IMR-90 (cell line): ENCODE data around the gene ARF5. TPM values are rescaled to one million over a fixed set of nuclear protein-coding genes. Genes with fewer than 3 reads are reported as not detected.

Experiments used
- ATAC-seq: fragments of 200-7000 bp; cut with Tn5 transposase; 2 replicates; pipeline ENCODE4 v1.9.1; 2020; ENCODE audit warnings: low read depth, mild to moderate bottlenecking, moderate library complexity
- BruUV-seq: library from RNA; stranded (reverse); fragments of 400-500 nt; replicated peaks from 2 replicates; lab custom pipeline; 2021; lab: Mats Ljungman, UMichigan
- CTCF ChIA-PET: fragments of 300-600 bp; formaldehyde crosslinking; extraction: SDS; loops from one replicate; lab custom pipeline; 2021; ENCODE audit warnings: antibody characterized with exemption; lab: Yijun Ruan, JAX
- POLR2A ChIA-PET: fragments of 300-600 bp; sonication (Branson Sonifier 250); formaldehyde crosslinking; loops from one replicate; lab custom pipeline; 2022; ENCODE audit warnings: antibody characterized with exemption; ENCODE audit not compliant: unreplicated experiment; lab: Charles Lee
- DNase-seq: peaks from one replicate; pipeline ENCODE4 v3.0.0; 2013
- H2AFZ ChIP-seq: replicated peaks from 2 replicates; pipeline ENCODE3; 2013; ENCODE audit warnings: low read length, mild to moderate bottlenecking; ENCODE audit not compliant: poor library complexity
- H2AK5ac ChIP-seq: 2 replicates; pipeline ENCODE4 v1.6.1; 2013; ENCODE audit warnings: low read depth, low read length, inconsistent platforms
- H2AK9ac ChIP-seq: replicated peaks from 2 replicates; pipeline ENCODE3; 2013; ENCODE audit warnings: mild to moderate bottlenecking, low read depth, low read length, moderate library complexity; ENCODE audit not compliant: poor library complexity
- H2BK120ac ChIP-seq: 2 replicates; pipeline ENCODE4 v1.6.1; 2013; ENCODE audit warnings: low read depth, low read length, inconsistent platforms
- H2BK15ac ChIP-seq: 3 replicates; pipeline ENCODE4 v1.6.1; 2013; ENCODE audit warnings: low read depth, low read length, inconsistent platforms
- H2BK20ac ChIP-seq: 2 replicates; pipeline ENCODE4 v1.6.1; 2013; ENCODE audit warnings: low read depth, mild to moderate bottlenecking, inconsistent platforms, low read length, moderate library complexity
- H2BK5ac ChIP-seq: 2 replicates; pipeline ENCODE4 v1.6.1; 2013; ENCODE audit warnings: mild to moderate bottlenecking, low read depth, low read length, inconsistent platforms; ENCODE audit not compliant: poor library complexity, severe bottlenecking
- H3K14ac ChIP-seq: replicated peaks from 2 replicates; pipeline ENCODE4 v1.6.1; 2013; ENCODE audit warnings: low read depth, low read length, inconsistent platforms
- H3K18ac ChIP-seq: 2 replicates; pipeline ENCODE4 v1.6.1; 2013; ENCODE audit warnings: low read depth, low read length, control low read depth
- H3K23ac ChIP-seq: 2 replicates; pipeline ENCODE4 v1.6.1; 2013; ENCODE audit warnings: low read depth, low read length, inconsistent platforms
- H3K27ac ChIP-seq: 2 replicates; pipeline ENCODE4 v1.5.1; 2013; ENCODE audit warnings: mild to moderate bottlenecking, control low read depth, low read length; ENCODE audit not compliant: insufficient read depth
- H3K27me3 ChIP-seq: 2 replicates; pipeline ENCODE4 v1.6.1; 2013; ENCODE audit warnings: low read length; ENCODE audit not compliant: control insufficient read depth, insufficient read depth
- H3K36me3 ChIP-seq: 2 replicates; pipeline ENCODE4 v1.6.1; 2013; ENCODE audit warnings: low read length, mixed read lengths; ENCODE audit not compliant: control insufficient read depth, insufficient read depth
- H3K4ac ChIP-seq: 2 replicates; pipeline ENCODE4 v1.6.1; 2013; ENCODE audit warnings: low read depth, low read length, inconsistent platforms
- H3K4me1 ChIP-seq: 2 replicates; pipeline ENCODE4 v1.6.1; 2013; ENCODE audit warnings: low read length, mixed read lengths; ENCODE audit not compliant: control insufficient read depth, insufficient read depth
- H3K4me2 ChIP-seq: 2 replicates; pipeline ENCODE4 v1.6.1; 2013; ENCODE audit warnings: low read depth, mild to moderate bottlenecking, control low read depth, low read length, moderate library complexity
- H3K4me3 ChIP-seq: 2 replicates; pipeline ENCODE4 v1.5.1; 2013; ENCODE audit warnings: low read depth, mild to moderate bottlenecking, control low read depth, low read length, moderate library complexity; ENCODE audit not compliant: insufficient read depth
- H3K56ac ChIP-seq: 2 replicates; pipeline ENCODE4 v1.6.1; 2013; ENCODE audit warnings: low read length, inconsistent platforms; ENCODE audit not compliant: insufficient read depth; ENCODE audit errors: extremely low read depth
- H3K79me1 ChIP-seq, 2 experiments: 2 replicates each; pipeline ENCODE4 v1.6.1; 2013; ENCODE audit warnings: low read length in 2 of 2, inconsistent platforms in 1 of 2, low read depth in 1 of 2
- H3K9ac ChIP-seq: 2 replicates; pipeline ENCODE4 v1.6.1; 2013; ENCODE audit warnings: low read depth, low read length, control low read depth
- H3K9me1 ChIP-seq: 2 replicates; pipeline ENCODE4 v1.6.1; 2013; ENCODE audit warnings: low read length, inconsistent platforms; ENCODE audit not compliant: insufficient read depth
- H3K9me3 ChIP-seq: 2 replicates; pipeline ENCODE4 v1.6.1; 2013; ENCODE audit warnings: low read length; ENCODE audit not compliant: control insufficient read depth, insufficient read depth
- H4K20me1 ChIP-seq: 2 replicates; pipeline ENCODE4 v1.6.1; 2013; ENCODE audit warnings: low read length, inconsistent platforms; ENCODE audit not compliant: insufficient read depth
- H4K5ac ChIP-seq: 2 replicates; pipeline ENCODE4 v1.6.1; 2013; ENCODE audit warnings: mild to moderate bottlenecking, low read depth, low read length, control low read depth
- H4K8ac ChIP-seq, 2 experiments: 2 replicates each; pipeline ENCODE4 v1.6.1; 2013; ENCODE audit warnings: low read depth in 2 of 2, low read length in 2 of 2, control low read depth in 1 of 2, inconsistent platforms in 1 of 2
- H4K91ac ChIP-seq: 2 replicates; pipeline ENCODE4 v1.6.1; 2013; ENCODE audit warnings: low read depth, low read length, inconsistent platforms; ENCODE audit not compliant: insufficient read depth
- BHLHE40 ChIP-seq: fragments of 150-350 bp; IDR thresholded peaks from 2 replicates; pipeline ENCODE4 v1.6.1; 2016; ENCODE audit warnings: mild to moderate bottlenecking, low read depth, low read length
- MAFK ChIP-seq: IDR thresholded peaks from 2 replicates; pipeline ENCODE4 v1.6.1; 2012; ENCODE audit warnings: low read depth, low read length, improper control_type of control experiment
- MAZ ChIP-seq: IDR thresholded peaks from 2 replicates; pipeline ENCODE4 v1.6.1; 2012; ENCODE audit warnings: low read depth, mild to moderate bottlenecking, low read length, improper control_type of control experiment, moderate library complexity, borderline replicate concordance
- MXI1 ChIP-seq: IDR thresholded peaks from 2 replicates; pipeline ENCODE4 v1.6.1; 2012; ENCODE audit warnings: low read depth, mild to moderate bottlenecking, low read length, moderate library complexity, borderline replicate concordance
- NFE2L2 ChIP-seq: fragments of 150-350 bp; IDR thresholded peaks from 2 replicates; pipeline ENCODE4 v1.6.1; 2016; ENCODE audit warnings: low read depth, mild to moderate bottlenecking, low read length
- POLR2A ChIP-seq: IDR thresholded peaks from 2 replicates; pipeline ENCODE4 v1.6.1; 2012; ENCODE audit warnings: mild to moderate bottlenecking, low read depth, low read length
- RAD21 ChIP-seq: IDR thresholded peaks from 2 replicates; pipeline ENCODE4 v1.6.1; 2012; ENCODE audit warnings: low read length, improper control_type of control experiment
- RCOR1 ChIP-seq: IDR thresholded peaks from 2 replicates; pipeline ENCODE4 v1.6.1; 2012; ENCODE audit warnings: mild to moderate bottlenecking, low read length, improper control_type of control experiment; ENCODE audit not compliant: insufficient replicate concordance
- RFX5 ChIP-seq: IDR thresholded peaks from 2 replicates; pipeline ENCODE4 v1.8.0; 2012; ENCODE audit warnings: low read depth, mild to moderate bottlenecking, low read length, moderate library complexity
- WGBS, 2 experiments: methylation state at CpG; one replicate each; pipeline versions ENCODE4 v1.1.5 to v1.1.7; 2013; ENCODE audit warnings: missing lambda C conversion rate in 2 of 2; ENCODE audit not compliant: insufficient read length in 1 of 2; ENCODE audit errors: extremely low coverage in 2 of 2; 5-methylcytosine and 5-hydroxymethylcytosine counted together
- dilution Hi-C: fragments of 300-500 bp; cut with HindIII; formaldehyde crosslinking; loops from one replicate; pipeline ENCODE4 v1.14.3; 2018; ENCODE audit warnings: low sequenced_read_pairs; ENCODE audit not compliant: unreplicated experiment
- in situ Hi-C: fragments of 300-500 bp; cut with MboI; formaldehyde crosslinking; loops from 3 replicates; pipeline ENCODE4 v1.14.3; 2019; ENCODE audit warnings: low sequenced_read_pairs, inconsistent platforms, mixed read lengths
- intact Hi-C: fragments of 100-400 bp; cut with micrococcal nuclease; formaldehyde crosslinking; loops from 2 replicates; pipeline ENCODE4 v1.10.0; 2022
- polyA plus RNA-seq, 3 experiments: library from polyadenylated mRNA; depleted of rRNA; stranded (reverse); fragments of >200 nt; gene quantifications; 2 replicates each; pipeline ENCODE4 v1.2.3, GENCODE V29; 2012; ENCODE audit warnings: low replicate concordance in 1 of 3
- total RNA-seq: library from RNA; depleted of rRNA; stranded (reverse); fragments of >200 nt; gene quantifications from 2 replicates; pipeline ENCODE4 v1.2.3, GENCODE V29; 2012
- TF ChIP-seq, protein P1 (sequence below): conservative IDR thresholded peaks from 2 replicates; pipeline ENCODE4 v1.5.1; 2012; ENCODE audit warnings: mild to moderate bottlenecking, low read depth, low read length, improper control_type of control experiment
- TF ChIP-seq, protein P2 (sequence below): fragments of 150-350 bp; IDR thresholded peaks from 2 replicates; pipeline ENCODE4 v1.6.1; 2016; ENCODE audit warnings: low read depth, mild to moderate bottlenecking, low read length, moderate library complexity, borderline replicate concordance

Gene ARF5
- total and polyA plus RNA-seq, 2 of the 4 experiments (the other 2 are of a cell fraction) = 128 to 274 TPM

- no CpG with 5 or more reads among the region's 5 CpGs for WGBS, 2 experiments
- Histone ChIP-seq H2AFZ (peak overlapping the region; percentile 3), H2AK9ac (no peak overlapping the region), H2BK5ac (no peak overlapping the region), H3K27me3 (peaks cover 10% of the 10 kb centered on the region), H4K5ac (no peak overlapping the region), H3K23ac (no peak overlapping the region), H4K20me1 (no peaks in the 10 kb centered on the region), H3K36me3 (peaks cover 11% of the 10 kb centered on the region), H3K4me3 (no peak overlapping the region), H3K27ac (no peak overlapping the region), H2BK15ac (no peak overlapping the region), H3K4ac (no peak overlapping the region), H4K91ac (no peak overlapping the region), H4K8ac (no peak overlapping the region), H2AK5ac (no peak overlapping the region), H3K18ac (no peak overlapping the region), H3K56ac (no peak overlapping the region), H3K4me1 (no peaks in the 10 kb centered on the region), H3K9me3 (no peaks in the 10 kb centered on the region), H3K9ac (no peak overlapping the region), H3K14ac (no peak overlapping the region), H2BK120ac (no peak overlapping the region), H3K79me1 (no peaks in the 10 kb centered on the region; a peak in 1 of 4 replicates), H3K4me2 (no peak overlapping the region), H3K9me1 (no peaks in the 10 kb centered on the region; the same call in 1 of the 2 replicates), H2BK20ac (no peak overlapping the region)
- ChIA-PET CTCF (no interaction called here), POLR2A (no interaction called here)
- ATAC-seq = no peak
- BruUV-seq = no TSS peak
- no peak for DNase-seq
- dilution Hi-C loops (no loop called here), in situ Hi-C loops (no loop called here), intact Hi-C loops (no loop called here)
- TF ChIP-seq MXI1 (no peak), MAFK (no peak), RAD21 (no peak), BHLHE40 (no peak), NFE2L2 (no peak), POLR2A (no peak), RFX5 (no peak), MAZ (no peak), RCOR1 (no peak)
- TF ChIP-seq, protein P1, sequence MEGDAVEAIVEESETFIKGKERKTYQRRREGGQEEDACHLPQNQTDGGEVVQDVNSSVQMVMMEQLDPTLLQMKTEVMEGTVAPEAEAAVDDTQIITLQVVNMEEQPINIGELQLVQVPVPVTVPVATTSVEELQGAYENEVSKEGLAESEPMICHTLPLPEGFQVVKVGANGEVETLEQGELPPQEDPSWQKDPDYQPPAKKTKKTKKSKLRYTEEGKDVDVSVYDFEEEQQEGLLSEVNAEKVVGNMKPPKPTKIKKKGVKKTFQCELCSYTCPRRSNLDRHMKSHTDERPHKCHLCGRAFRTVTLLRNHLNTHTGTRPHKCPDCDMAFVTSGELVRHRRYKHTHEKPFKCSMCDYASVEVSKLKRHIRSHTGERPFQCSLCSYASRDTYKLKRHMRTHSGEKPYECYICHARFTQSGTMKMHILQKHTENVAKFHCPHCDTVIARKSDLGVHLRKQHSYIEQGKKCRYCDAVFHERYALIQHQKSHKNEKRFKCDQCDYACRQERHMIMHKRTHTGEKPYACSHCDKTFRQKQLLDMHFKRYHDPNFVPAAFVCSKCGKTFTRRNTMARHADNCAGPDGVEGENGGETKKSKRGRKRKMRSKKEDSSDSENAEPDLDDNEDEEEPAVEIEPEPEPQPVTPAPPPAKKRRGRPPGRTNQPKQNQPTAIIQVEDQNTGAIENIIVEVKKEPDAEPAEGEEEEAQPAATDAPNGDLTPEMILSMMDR = no peak
- TF ChIP-seq, protein P2, sequence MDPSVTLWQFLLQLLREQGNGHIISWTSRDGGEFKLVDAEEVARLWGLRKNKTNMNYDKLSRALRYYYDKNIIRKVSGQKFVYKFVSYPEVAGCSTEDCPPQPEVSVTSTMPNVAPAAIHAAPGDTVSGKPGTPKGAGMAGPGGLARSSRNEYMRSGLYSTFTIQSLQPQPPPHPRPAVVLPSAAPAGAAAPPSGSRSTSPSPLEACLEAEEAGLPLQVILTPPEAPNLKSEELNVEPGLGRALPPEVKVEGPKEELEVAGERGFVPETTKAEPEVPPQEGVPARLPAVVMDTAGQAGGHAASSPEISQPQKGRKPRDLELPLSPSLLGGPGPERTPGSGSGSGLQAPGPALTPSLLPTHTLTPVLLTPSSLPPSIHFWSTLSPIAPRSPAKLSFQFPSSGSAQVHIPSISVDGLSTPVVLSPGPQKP = no peak
Observed at GRCh38 chr7:127595737-127596136, 7.5 kb downstream of the ARF5 start.
